ENCODE measurements around the gene C5orf34. TPM values are rescaled to one million over a fixed set of nuclear protein-coding genes. Genes with fewer than 3 reads are reported as not detected.

C5orf34 gene, protein sequence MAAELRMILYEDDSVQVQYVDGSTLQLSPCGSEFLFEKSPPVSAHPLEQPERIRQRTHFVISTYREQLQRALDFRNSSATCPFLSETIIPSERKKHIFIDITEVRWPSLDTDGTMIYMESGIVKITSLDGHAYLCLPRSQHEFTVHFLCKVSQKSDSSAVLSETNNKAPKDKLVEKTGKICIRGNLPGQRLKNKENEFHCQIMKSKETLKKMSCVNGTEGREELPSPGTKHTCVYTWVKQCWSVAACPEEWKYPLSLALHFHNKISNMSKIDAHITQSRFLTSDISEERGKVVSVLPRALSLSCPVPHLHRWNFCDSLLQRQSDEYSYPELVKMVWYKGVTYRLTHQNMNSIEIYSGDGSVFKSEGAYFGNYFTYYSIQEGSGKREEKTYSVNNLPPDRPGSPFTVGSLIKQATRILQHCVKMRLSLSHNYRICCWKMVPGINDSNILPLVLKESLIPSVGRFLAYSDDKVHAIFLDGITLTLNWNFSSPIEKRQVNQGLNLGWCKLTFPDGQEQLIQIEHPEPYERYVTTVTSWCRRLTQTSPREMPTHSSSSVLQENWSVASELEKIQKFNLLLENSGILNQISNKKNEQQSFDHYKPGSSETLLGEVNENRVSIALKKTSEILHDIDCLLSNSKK
- total RNA-seq: 1 to 10 TPM in 1 of 4 donors, under 1 TPM in 3; 0.64 to 5.4 (median 0.77) TPM

DNA sequence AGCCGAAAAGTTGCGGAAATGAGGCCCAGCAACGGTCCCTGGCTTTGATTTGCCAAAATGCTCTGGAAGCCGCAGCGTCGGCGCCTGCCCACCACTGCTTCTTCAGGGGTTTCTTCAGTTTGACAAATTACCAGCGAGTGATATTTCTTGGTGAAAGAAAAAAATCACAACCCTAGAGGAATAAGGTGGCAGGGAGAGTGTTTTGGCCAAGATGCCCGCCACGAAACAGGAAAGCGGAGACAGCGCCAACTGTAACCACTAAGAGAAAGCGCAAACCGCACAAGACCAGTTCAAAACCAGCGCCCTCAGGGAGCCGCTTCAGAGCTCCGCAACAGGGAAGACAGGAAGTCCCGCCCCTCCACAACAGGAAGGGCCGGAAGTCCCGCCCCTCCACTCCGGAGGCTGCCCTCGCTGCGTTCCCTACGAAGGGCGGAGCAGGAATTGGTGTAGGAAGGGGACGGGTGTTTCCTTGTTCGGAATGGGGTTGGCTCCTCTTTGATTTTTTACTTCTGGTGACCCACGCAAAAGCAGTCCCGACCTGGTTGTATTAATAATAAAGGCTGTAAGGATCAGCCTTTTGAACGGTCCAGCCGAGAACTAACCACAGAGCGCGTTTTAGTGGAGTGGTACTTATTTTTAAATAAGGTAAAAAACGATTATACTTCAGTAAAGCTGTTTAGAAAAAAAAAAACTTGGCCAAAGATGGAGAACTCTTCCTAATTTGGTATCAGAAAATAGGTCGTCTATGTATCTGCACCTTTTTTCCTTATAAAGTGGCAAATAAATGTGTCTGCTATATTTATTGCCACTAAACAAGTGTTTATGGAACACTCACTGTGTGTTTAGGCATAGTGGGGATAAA, at the start of gene C5orf34:
C5orf34 (minus strand) TSS at position 333 of the 862 bp plus-strand sequence. CDS start 5,809 bp downstream, outside the sequence.
- Histone ChIP-seq H3K27me3 (no peaks in the 10 kb centered on the region), H3K27ac (peak within 1 kb of the TSS; percentile 86), H3K9me3 (no peaks in the 10 kb centered on the region), H3K4me3 (peak within 1 kb of the TSS; percentile 63), H3K4me1 (peaks cover 17% of the 10 kb centered on the region), H3K36me3 (no peaks in the 10 kb centered on the region)
- DNase-seq (ENCODE audit: low spot score in 2 of 2): peak; percentile 97
- 1% methylated on average over 34 of the region's 35 CpGs for WGBS
- TF ChIP-seq POLR2AphosphoS5 (IDR thresholded peaks at IDR 0.05) (peak in 2 of 3 donors; percentile 39 to 65), EP300 (IDR thresholded peaks at IDR 0.05) (no peak), POLR2A (IDR thresholded peaks at IDR 0.05) (peak in 1 of 2 donors; percentile 48)
- TF ChIP-seq, protein P1, sequence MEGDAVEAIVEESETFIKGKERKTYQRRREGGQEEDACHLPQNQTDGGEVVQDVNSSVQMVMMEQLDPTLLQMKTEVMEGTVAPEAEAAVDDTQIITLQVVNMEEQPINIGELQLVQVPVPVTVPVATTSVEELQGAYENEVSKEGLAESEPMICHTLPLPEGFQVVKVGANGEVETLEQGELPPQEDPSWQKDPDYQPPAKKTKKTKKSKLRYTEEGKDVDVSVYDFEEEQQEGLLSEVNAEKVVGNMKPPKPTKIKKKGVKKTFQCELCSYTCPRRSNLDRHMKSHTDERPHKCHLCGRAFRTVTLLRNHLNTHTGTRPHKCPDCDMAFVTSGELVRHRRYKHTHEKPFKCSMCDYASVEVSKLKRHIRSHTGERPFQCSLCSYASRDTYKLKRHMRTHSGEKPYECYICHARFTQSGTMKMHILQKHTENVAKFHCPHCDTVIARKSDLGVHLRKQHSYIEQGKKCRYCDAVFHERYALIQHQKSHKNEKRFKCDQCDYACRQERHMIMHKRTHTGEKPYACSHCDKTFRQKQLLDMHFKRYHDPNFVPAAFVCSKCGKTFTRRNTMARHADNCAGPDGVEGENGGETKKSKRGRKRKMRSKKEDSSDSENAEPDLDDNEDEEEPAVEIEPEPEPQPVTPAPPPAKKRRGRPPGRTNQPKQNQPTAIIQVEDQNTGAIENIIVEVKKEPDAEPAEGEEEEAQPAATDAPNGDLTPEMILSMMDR (IDR thresholded peaks at IDR 0.05): no peak

DNA sequence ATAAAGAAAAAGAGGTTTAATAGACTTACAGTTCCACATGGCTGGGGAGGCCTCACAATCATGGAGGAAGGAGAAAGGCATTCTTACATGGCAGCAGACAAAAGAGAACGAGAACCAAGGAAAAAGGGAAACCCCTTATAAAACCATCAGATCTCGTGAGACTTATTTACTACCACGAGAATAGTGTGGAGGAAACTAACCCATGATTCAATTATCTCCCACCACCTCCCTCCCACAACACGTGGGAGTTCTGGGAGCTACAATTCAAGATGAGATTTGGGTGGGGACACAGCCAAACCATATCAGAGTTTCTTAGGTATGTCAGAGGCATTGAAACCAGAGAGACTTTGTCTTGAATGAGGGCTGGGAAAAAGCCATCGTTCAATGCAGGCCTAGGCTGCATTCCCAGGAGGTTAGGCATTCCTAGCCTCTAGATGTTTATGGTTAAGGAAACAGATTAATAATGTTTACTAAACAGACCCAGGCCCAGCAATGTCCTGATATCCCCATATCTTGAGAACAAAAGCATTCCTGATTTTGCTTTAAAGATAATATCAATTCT, 49.4 kb upstream of the C5orf34 start:
- Histone ChIP-seq H3K4me1 (no peaks in the 10 kb centered on the region), H3K27me3 (no peaks in the 10 kb centered on the region), H3K27ac (no peak overlapping the region), H3K4me3 (no peak overlapping the region), H3K36me3 (no peaks in the 10 kb centered on the region), H3K9me3 (no peaks in the 10 kb centered on the region)
- DNase-seq (ENCODE audit: low spot score in 2 of 2): no peak
- WGBS: 68% methylated on average over 5 of the region's 5 CpGs
- TF ChIP-seq, protein P1 (IDR thresholded peaks at IDR 0.05): no peak
- TF ChIP-seq POLR2A (IDR thresholded peaks at IDR 0.05) (no peak), POLR2AphosphoS5 (IDR thresholded peaks at IDR 0.05) (no peak), EP300 (IDR thresholded peaks at IDR 0.05) (no peak)

DNA sequence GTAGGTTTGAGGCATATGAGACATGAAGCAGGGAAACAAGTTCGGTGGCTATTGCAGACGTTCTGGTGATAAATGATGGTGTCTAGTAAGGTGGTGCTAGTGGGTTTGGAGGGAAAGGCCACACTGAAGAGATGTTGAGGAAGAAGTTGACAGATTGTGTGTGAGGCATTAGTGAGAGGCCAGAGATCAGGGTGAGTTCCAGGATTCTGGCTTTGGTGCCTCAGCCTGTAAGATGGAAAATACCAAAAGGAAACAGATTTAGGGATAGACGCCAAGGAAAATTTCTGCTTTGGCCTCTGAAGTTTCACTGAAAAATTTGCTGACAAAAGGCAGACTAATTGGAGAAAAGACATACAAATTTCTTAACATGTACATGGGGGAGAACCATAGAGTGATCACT, 48.4 kb upstream of the C5orf34 start:
- DNase-seq (ENCODE audit: low spot score in 2 of 2): no peak
- Histone ChIP-seq H3K9me3 (no peaks in the 10 kb centered on the region), H3K36me3 (no peaks in the 10 kb centered on the region), H3K27me3 (no peaks in the 10 kb centered on the region), H3K4me1 (no peaks in the 10 kb centered on the region), H3K27ac (no peak overlapping the region), H3K4me3 (no peak overlapping the region)
- TF ChIP-seq POLR2A (IDR thresholded peaks at IDR 0.05) (no peak), POLR2AphosphoS5 (IDR thresholded peaks at IDR 0.05) (no peak), EP300 (IDR thresholded peaks at IDR 0.05) (no peak)
- TF ChIP-seq, protein P1 (IDR thresholded peaks at IDR 0.05): no peak
- 51% methylated on average over 3 of the region's 3 CpGs for WGBS

DNA sequence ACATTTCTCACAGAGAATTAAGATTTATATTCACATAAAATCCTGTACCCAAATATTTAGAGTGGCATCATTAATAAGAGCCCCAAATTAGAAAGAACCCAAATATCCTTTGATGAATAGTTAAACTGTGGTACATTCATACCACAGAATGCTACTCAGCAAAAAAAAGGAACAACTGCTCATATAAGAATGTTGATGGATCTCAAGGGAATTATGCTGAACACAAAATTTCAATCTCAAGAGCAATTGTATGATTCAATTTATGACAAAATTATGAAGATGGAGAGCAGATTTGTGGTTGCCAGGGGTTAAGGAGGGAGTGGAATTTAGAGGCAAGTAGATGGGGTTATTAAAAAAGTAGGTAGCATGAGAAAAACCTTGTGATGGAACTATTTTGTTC, 46.4 kb upstream of the C5orf34 start:
- Histone ChIP-seq H3K36me3 (no peaks in the 10 kb centered on the region), H3K27me3 (no peaks in the 10 kb centered on the region), H3K4me3 (no peak overlapping the region), H3K27ac (no peak overlapping the region), H3K4me1 (peaks cover 8% of the 10 kb centered on the region), H3K9me3 (no peaks in the 10 kb centered on the region)
- DNase-seq (ENCODE audit: low spot score in 2 of 2): no peak
- TF ChIP-seq, protein P1 (IDR thresholded peaks at IDR 0.05): no peak
- no peak for TF ChIP-seq POLR2A (IDR thresholded peaks at IDR 0.05)
- no peak for TF ChIP-seq EP300 (IDR thresholded peaks at IDR 0.05)
- no peak for TF ChIP-seq POLR2AphosphoS5 (IDR thresholded peaks at IDR 0.05)
